ENCODE results near the gene ZKSCAN1. TPM values are rescaled to one million over a fixed set of nuclear protein-coding genes. Genes with fewer than 3 reads are reported as not detected.

Gene ZKSCAN1
- total RNA-seq, 1 donor from 2014 or later = 143 TPM

DNA sequence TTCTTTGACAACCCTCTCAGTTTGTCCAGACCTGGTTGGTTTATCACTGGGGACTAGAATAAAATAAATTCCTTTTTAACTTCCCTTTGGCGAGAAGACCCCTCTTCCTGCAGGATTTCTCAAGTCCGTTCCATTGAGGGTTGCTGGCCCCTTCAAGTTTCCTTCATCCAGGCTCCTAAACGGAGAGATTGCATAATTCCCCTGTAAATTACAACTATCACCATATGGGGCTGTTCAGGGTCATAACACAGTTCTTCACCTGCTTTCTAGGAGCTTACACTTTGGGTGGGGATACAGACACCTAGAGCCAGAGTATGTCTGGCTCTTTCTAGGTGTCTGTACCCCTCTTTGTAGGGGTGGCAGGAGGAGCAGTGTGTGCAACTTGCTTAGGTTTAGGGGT lies 70.1 kb downstream of the ZKSCAN1 start:
- Mint-ChIP-seq H3K27ac (peak overlapping the region; percentile 59), H3K4me1 (peaks cover 31% of the 10 kb centered on the region), H3K4me3 (no peak overlapping the region), H3K36me3 (peaks cover 3% of the 10 kb centered on the region), H3K9me3 (no peaks in the 10 kb centered on the region), H3K27me3 (ENCODE audit: low read depth) (no peaks in the 10 kb centered on the region)
- TF ChIP-seq, protein P1, sequence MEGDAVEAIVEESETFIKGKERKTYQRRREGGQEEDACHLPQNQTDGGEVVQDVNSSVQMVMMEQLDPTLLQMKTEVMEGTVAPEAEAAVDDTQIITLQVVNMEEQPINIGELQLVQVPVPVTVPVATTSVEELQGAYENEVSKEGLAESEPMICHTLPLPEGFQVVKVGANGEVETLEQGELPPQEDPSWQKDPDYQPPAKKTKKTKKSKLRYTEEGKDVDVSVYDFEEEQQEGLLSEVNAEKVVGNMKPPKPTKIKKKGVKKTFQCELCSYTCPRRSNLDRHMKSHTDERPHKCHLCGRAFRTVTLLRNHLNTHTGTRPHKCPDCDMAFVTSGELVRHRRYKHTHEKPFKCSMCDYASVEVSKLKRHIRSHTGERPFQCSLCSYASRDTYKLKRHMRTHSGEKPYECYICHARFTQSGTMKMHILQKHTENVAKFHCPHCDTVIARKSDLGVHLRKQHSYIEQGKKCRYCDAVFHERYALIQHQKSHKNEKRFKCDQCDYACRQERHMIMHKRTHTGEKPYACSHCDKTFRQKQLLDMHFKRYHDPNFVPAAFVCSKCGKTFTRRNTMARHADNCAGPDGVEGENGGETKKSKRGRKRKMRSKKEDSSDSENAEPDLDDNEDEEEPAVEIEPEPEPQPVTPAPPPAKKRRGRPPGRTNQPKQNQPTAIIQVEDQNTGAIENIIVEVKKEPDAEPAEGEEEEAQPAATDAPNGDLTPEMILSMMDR (IDR thresholded peaks at IDR 0.05; ENCODE audit: unreplicated experiment) = no peak
- DNase-seq (ENCODE audit: low spot score in 2 of 2, unreplicated experiment in 2 of 2) = no peak

- TF ChIP-seq, protein P1 (IDR thresholded peaks at IDR 0.05; ENCODE audit: unreplicated experiment) = no peak
- Mint-ChIP-seq H3K36me3 (peaks cover 20% of the 10 kb centered on the region), H3K9me3 (no peaks in the 10 kb centered on the region), H3K27ac (peak overlapping the region; percentile 76), H3K4me3 (peak overlapping the region; percentile 92), H3K4me1 (peaks cover 25% of the 10 kb centered on the region), H3K27me3 (ENCODE audit: low read depth) (no peaks in the 10 kb centered on the region)
- no peak for DNase-seq (ENCODE audit: low spot score in 2 of 2, unreplicated experiment in 2 of 2)
Measured at GRCh38 chr7:100087055-100087750, 71.8 kb downstream of the ZKSCAN1 start.

DNA sequence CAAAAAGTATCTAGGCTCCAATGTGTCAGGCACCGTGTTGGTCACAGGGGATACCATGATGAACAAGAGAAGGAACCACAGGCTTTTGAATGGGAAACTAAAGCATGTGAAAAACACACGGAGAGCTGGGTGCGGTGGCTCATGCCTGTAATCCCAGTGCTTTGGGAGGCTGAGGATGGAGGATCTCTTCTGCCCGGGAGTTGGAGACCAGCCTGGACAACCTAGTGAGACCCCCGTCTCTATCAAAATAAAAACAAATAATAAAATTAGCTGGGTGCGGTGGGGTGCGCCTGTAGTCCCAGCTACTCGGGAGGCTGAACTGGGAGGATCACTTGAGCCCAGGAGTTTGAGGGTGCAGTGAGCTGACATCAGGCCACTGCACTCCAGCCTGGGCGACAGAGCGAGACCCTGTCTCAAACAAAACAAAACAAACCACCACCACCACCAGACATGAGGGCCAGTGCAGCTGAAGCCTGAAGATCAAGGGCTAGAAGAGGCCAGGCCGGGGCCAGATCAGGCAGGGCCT lies 72.8 kb downstream of the ZKSCAN1 start:
- Mint-ChIP-seq H3K27ac (peak overlapping the region; percentile 92), H3K27me3 (ENCODE audit: low read depth) (no peaks in the 10 kb centered on the region), H3K9me3 (no peaks in the 10 kb centered on the region), H3K4me3 (peak overlapping the region; percentile 92), H3K4me1 (peaks cover 17% of the 10 kb centered on the region), H3K36me3 (peaks cover 30% of the 10 kb centered on the region)
- no peak for DNase-seq (ENCODE audit: low spot score in 2 of 2, unreplicated experiment in 2 of 2)
- TF ChIP-seq, protein P1 (IDR thresholded peaks at IDR 0.05; ENCODE audit: unreplicated experiment) = no peak

- H3K27me3 Mint-ChIP-seq (ENCODE audit: low read depth) = no peaks in the 10 kb centered on the region
- H3K9me3 Mint-ChIP-seq = no peaks in the 10 kb centered on the region
- TF ChIP-seq, protein P1 (IDR thresholded peaks at IDR 0.05; ENCODE audit: unreplicated experiment) = no peak
- DNase-seq (ENCODE audit: low spot score in 2 of 2, unreplicated experiment in 2 of 2) = peak; percentile 83 to 91
- H3K27ac Mint-ChIP-seq = peak within 1 kb of the TSS; percentile 93
- peaks cover 36% of the 10 kb centered on the region for H3K36me3 Mint-ChIP-seq
- H3K4me3 Mint-ChIP-seq = peak within 1 kb of the TSS; percentile 92
- peaks cover 17% of the 10 kb centered on the region for H3K4me1 Mint-ChIP-seq
Measured at GRCh38 chr7:100088621-100089457, 73.4 kb downstream of the ZKSCAN1 start, which contains the start of gene COPS6. Gene COPS6 (plus strand): TSS chr7:100088969. CDS start chr7:100088991, 22 bp downstream.

DNA sequence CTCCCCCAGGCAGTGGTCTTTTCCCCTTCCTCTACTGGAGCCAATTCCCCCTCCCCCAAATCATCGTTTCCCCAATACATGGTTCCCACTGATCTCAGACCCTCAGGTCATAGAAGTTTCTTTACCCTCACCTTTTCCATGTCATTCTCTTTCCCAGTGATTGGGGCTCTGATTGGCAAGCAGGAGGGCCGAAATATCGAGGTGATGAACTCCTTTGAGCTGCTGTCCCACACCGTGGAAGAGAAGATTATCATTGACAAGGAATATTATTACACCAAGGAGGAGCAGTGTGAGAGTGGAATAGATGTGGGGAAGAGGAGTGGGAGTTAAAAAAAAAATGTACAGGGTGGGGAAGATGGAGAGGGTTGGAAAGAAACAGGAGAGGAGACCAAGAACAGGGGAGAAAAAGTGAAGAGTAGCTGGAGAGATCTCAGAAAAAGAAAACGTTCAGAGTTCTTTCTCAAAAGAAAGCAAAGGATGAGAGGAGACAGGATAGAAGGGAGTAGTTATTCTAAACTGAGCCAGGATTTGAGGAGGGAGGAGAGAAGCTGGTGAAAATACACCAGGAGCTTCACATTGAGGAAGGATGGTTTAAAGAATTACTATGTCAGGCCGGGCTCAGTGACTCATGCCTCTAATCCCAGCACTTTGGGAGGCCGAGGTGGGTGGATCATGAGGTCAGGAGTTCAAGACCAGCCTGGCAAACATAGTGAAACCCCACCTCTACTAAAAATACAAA lies 74.2 kb downstream of the ZKSCAN1 start:
- Mint-ChIP-seq H3K9me3 (no peaks in the 10 kb centered on the region), H3K27ac (peak overlapping the region; percentile 93), H3K27me3 (ENCODE audit: low read depth) (no peaks in the 10 kb centered on the region), H3K4me3 (peak overlapping the region; percentile 92), H3K36me3 (peaks cover 37% of the 10 kb centered on the region), H3K4me1 (peaks cover 17% of the 10 kb centered on the region)
- TF ChIP-seq, protein P1 (IDR thresholded peaks at IDR 0.05; ENCODE audit: unreplicated experiment) = no peak
- no peak for DNase-seq (ENCODE audit: low spot score in 2 of 2, unreplicated experiment in 2 of 2)
